ENCODE data around the gene CCDC122.

The CCDC122 gene

GRCh38 chr13:43878892-43879754 lies at the start of gene CCDC122:
CCDC122 (minus strand) TSS chr13:43879740; CDS start chr13:43869376, 10,364 bp downstream.
- peak; percentile 64 to 67 for DNase-seq (ENCODE audit: low read depth in 1 of 2, low spot score in 1 of 2)

- no peak for DNase-seq (ENCODE audit: low read depth in 1 of 2, low spot score in 1 of 2)
Measured at GRCh38 chr13:43924549-43925245, 45.2 kb upstream of the CCDC122 start.

- no peak for DNase-seq (ENCODE audit: low read depth in 1 of 2, low spot score in 1 of 2)
Measured at GRCh38 chr13:43920965-43921674, 41.6 kb upstream of the CCDC122 start.

GRCh38 chr13:43918636-43919035 lies 39.1 kb upstream of the CCDC122 start:
- DNase-seq (ENCODE audit: low read depth in 1 of 2, low spot score in 1 of 2) = no peak

GRCh38 chr13:43916828-43917227 lies 37.3 kb upstream of the CCDC122 start:
- no peak for DNase-seq (ENCODE audit: low read depth in 1 of 2, low spot score in 1 of 2)

GRCh38 chr13:43915451-43915850 lies 35.9 kb upstream of the CCDC122 start:
- no peak for DNase-seq (ENCODE audit: low read depth in 1 of 2, low spot score in 1 of 2)

- DNase-seq (ENCODE audit: low read depth in 1 of 2, low spot score in 1 of 2) = no peak
Measured at GRCh38 chr13:43911871-43912270, 32.3 kb upstream of the CCDC122 start.

- DNase-seq (ENCODE audit: low read depth in 1 of 2, low spot score in 1 of 2) = no peak
Measured at GRCh38 chr13:43911278-43911677, 31.7 kb upstream of the CCDC122 start.

- DNase-seq (ENCODE audit: low read depth in 1 of 2, low spot score in 1 of 2) = no peak
Measured at GRCh38 chr13:43910856-43911255, 31.3 kb upstream of the CCDC122 start.

- peak in 1 of 2 donors; percentile 2 for DNase-seq (ENCODE audit: low read depth in 1 of 2, low spot score in 1 of 2)
Measured at GRCh38 chr13:43908156-43909126, 28.9 kb upstream of the CCDC122 start.

GRCh38 chr13:43905435-43906031 lies 26.0 kb upstream of the CCDC122 start:
- peak in 1 of 2 donors; percentile 39 for DNase-seq (ENCODE audit: low read depth in 1 of 2, low spot score in 1 of 2)

- no peak for DNase-seq (ENCODE audit: low read depth in 1 of 2, low spot score in 1 of 2)
Measured at GRCh38 chr13:43895940-43896339, 16.4 kb upstream of the CCDC122 start.

GRCh38 chr13:43894438-43894837 lies 14.9 kb upstream of the CCDC122 start:
- no peak for DNase-seq (ENCODE audit: low read depth in 1 of 2, low spot score in 1 of 2)

GRCh38 chr13:43884222-43884621 lies 4.7 kb upstream of the CCDC122 start:
- DNase-seq (ENCODE audit: low read depth in 1 of 2, low spot score in 1 of 2) = no peak

- no peak for DNase-seq (ENCODE audit: low read depth in 1 of 2, low spot score in 1 of 2)
Measured at GRCh38 chr13:43883631-43884030, 4.1 kb upstream of the CCDC122 start.

- DNase-seq (ENCODE audit: low read depth in 1 of 2, low spot score in 1 of 2) = no peak
Measured at GRCh38 chr13:43881580-43881979, 2.0 kb upstream of the CCDC122 start.

- no peak for DNase-seq (ENCODE audit: low read depth in 1 of 2, low spot score in 1 of 2)
Measured at GRCh38 chr13:43880926-43881325, 1.4 kb upstream of the CCDC122 start.

GRCh38 chr13:43880214-43880855 lies 795 bp upstream of the CCDC122 start:
- no peak for DNase-seq (ENCODE audit: low read depth in 1 of 2, low spot score in 1 of 2)

- no peak for DNase-seq (ENCODE audit: low read depth in 1 of 2, low spot score in 1 of 2)
Measured at GRCh38 chr13:43879755-43880181, 228 bp upstream of the CCDC122 start, which contains the start of gene LACC1. LACC1 (plus strand) TSS chr13:43879904; CDS start chr13:43880986, 1,082 bp downstream.

All from activated CD4-positive, alpha-beta T cell treated with anti-CD3 and anti-CD28 coated beads, Interleukin-2, amount 50 U/mL, for 24 hours (primary cell).